Neural cell (in vitro differentiated cells): ENCODE results near the gene FADS3. TPM values are rescaled to one million over a fixed set of nuclear protein-coding genes. Genes with fewer than 3 reads are reported as not detected.

Source experiments
- H2AFZ ChIP-seq: fragments of 200-600, 300-800 bp; sonication (generic), shearing (Covaris generic); 2 replicates; pipeline ENCODE4 v1.6.0; 2014; ENCODE audit warnings: low read depth, mild to moderate bottlenecking, antibody characterized with exemption, low read length, moderate library complexity
- H3F3A ChIP-seq: fragments of 200-600 bp; shearing (Covaris generic); 2 replicates; pipeline ENCODE4 v1.6.1; 2016; ENCODE audit warnings: mild to moderate bottlenecking, moderate library complexity, mixed read lengths, antibody characterized with exemption, low read length; ENCODE audit not compliant: insufficient read depth, poor library complexity, severe bottlenecking
- H3K27ac ChIP-seq: fragments of 200-600, 300-800 bp; sonication (generic), shearing (Covaris generic); 2 replicates; pipeline ENCODE4 v1.5.1; 2014; ENCODE audit warnings: mild to moderate bottlenecking, low read length, moderate library complexity
- H3K27me3 ChIP-seq: fragments of 300-800, 200-600 bp; sonication (generic), shearing (Covaris generic); 2 replicates; pipeline ENCODE4 v1.6.0; 2014; ENCODE audit warnings: mild to moderate bottlenecking, low read depth, low read length, moderate library complexity; ENCODE audit not compliant: insufficient read depth
- H3K36me3 ChIP-seq: fragments of 300-800, 200-600 bp; sonication (generic), shearing (Covaris generic); 2 replicates; pipeline ENCODE4 v1.5.1; 2014; ENCODE audit warnings: mild to moderate bottlenecking, antibody characterized with exemption, low read length, moderate library complexity; ENCODE audit not compliant: insufficient read depth
- H3K4me2 ChIP-seq: fragments of 300-800, 200-600 bp; sonication (generic), shearing (Covaris generic); 2 replicates; pipeline ENCODE4 v1.6.0; 2014; ENCODE audit warnings: mild to moderate bottlenecking, low read length
- H3K4me3 ChIP-seq: fragments of 300-800, 200-600 bp; sonication (generic), shearing (Covaris generic); 2 replicates; pipeline ENCODE4 v1.5.1; 2014; ENCODE audit warnings: mild to moderate bottlenecking, low read length, moderate library complexity
- H3K79me2 ChIP-seq: fragments of 200-600 bp; shearing (Covaris generic); replicated peaks from 2 replicates; pipeline ENCODE4 v1.6.0; 2014; ENCODE audit warnings: mild to moderate bottlenecking, low read length, moderate library complexity; ENCODE audit not compliant: insufficient read depth
- H3K9ac ChIP-seq: fragments of 300-800, 200-600 bp; sonication (generic), shearing (Covaris generic); 2 replicates; pipeline ENCODE4 v1.6.1; 2016; ENCODE audit warnings: mild to moderate bottlenecking, low read length, mixed read lengths
- H3K9me2 ChIP-seq: fragments of 200-600 bp; shearing (Covaris generic); 2 replicates; pipeline ENCODE4 v1.6.1; 2016; ENCODE audit warnings: mild to moderate bottlenecking, low read length, mixed read lengths; ENCODE audit not compliant: insufficient read depth
- H3K9me3 ChIP-seq: fragments of 200-600, 300-800 bp; sonication (generic), shearing (Covaris generic); 2 replicates; pipeline ENCODE4 v1.6.1; 2016; ENCODE audit warnings: mild to moderate bottlenecking, mixed run types, low read length, moderate library complexity, mixed read lengths
- H4K20me1 ChIP-seq: fragments of 200-600 bp; shearing (Covaris generic); 2 replicates; pipeline ENCODE4 v1.6.1; 2016; ENCODE audit warnings: mild to moderate bottlenecking, mixed run types; ENCODE audit not compliant: insufficient read depth
- CTCF ChIP-seq: fragments of 450-650 bp; IDR thresholded peaks from 2 replicates; pipeline ENCODE4 v1.5.1; 2014; ENCODE audit warnings: antibody characterized with exemption, mild to moderate bottlenecking, moderate library complexity; ENCODE audit not compliant: poor library complexity, severe bottlenecking
- EP300 ChIP-seq: fragments of 450-650 bp; conservative IDR thresholded peaks from 2 replicates; pipeline ENCODE4 v1.6.1; 2014; ENCODE audit warnings: antibody characterized with exemption, mild to moderate bottlenecking, moderate library complexity; ENCODE audit not compliant: poor library complexity, severe bottlenecking
- EZH2 ChIP-seq: fragments of 200-600, 300-800 bp; shearing (Covaris generic), sonication (generic); IDR thresholded peaks from 2 replicates; pipeline ENCODE4 v1.6.1; 2014; ENCODE audit warnings: antibody characterized with exemption, low read length, borderline replicate concordance, mild to moderate bottlenecking; ENCODE audit not compliant: insufficient read depth, poor library complexity, severe bottlenecking
- MXI1 ChIP-seq: fragments of 450-650 bp; conservative IDR thresholded peaks from 2 replicates; pipeline ENCODE4 v1.6.1; 2014; ENCODE audit warnings: antibody characterized with exemption, mild to moderate bottlenecking; ENCODE audit not compliant: poor library complexity, severe bottlenecking
- POLR2AphosphoS5 ChIP-seq: IDR thresholded peaks from 2 replicates; pipeline ENCODE4 v1.6.1; 2012
- RAD21 ChIP-seq: fragments of 450-650 bp; conservative IDR thresholded peaks from 2 replicates; pipeline ENCODE4 v1.6.1; 2014; ENCODE audit warnings: antibody characterized with exemption, mild to moderate bottlenecking, moderate library complexity
- REST ChIP-seq: IDR thresholded peaks from 2 replicates; pipeline ENCODE4 v1.6.1; 2012; ENCODE audit warnings: borderline replicate concordance
- SMC3 ChIP-seq: fragments of 450-650 bp; conservative IDR thresholded peaks from 2 replicates; pipeline ENCODE4 v1.6.1; 2014; ENCODE audit warnings: antibody characterized with exemption, mild to moderate bottlenecking, moderate library complexity; ENCODE audit not compliant: poor library complexity
- TAF1 ChIP-seq: IDR thresholded peaks from 2 replicates; pipeline ENCODE4 v1.6.1; 2012; ENCODE audit warnings: low read depth
- polyA plus RNA-seq: library from polyadenylated mRNA; depleted of rRNA; stranded (reverse); fragments of >200 nt; gene quantifications from 2 replicates; pipeline ENCODE4 v1.2.3, GENCODE V29; 2014

FADS3 gene
- polyA plus RNA-seq, 1 donor from 2014 or later: 35.4 TPM

GRCh38 chr11:61883947-61884346, 7.4 kb downstream of the FADS3 start:
- no peaks in the 10 kb centered on the region for H3K27me3 ChIP-seq
- H2AFZ ChIP-seq: no peak overlapping the region
- no peaks in the 10 kb centered on the region for H3K9me3 ChIP-seq
- H3K27ac ChIP-seq: no peak overlapping the region
- H3K9me2 ChIP-seq: no peaks in the 10 kb centered on the region
- H3K9ac ChIP-seq: no peak overlapping the region
- H3K4me3 ChIP-seq: no peak overlapping the region
- no peaks in the 10 kb centered on the region for H3K36me3 ChIP-seq
- no peaks in the 10 kb centered on the region for H4K20me1 ChIP-seq
- H3K79me2 ChIP-seq: no peaks in the 10 kb centered on the region
- no peak overlapping the region for H3K4me2 ChIP-seq
- no peak for TF ChIP-seq TAF1
- TF ChIP-seq MXI1: no peak
- no peak for TF ChIP-seq EP300
- no peak for TF ChIP-seq EZH2
- no peak for TF ChIP-seq POLR2AphosphoS5
- TF ChIP-seq RAD21: no peak
- no peak for TF ChIP-seq SMC3
- no peak for TF ChIP-seq CTCF
- TF ChIP-seq REST: no peak
- no peaks in the 10 kb centered on the region for H3F3A ChIP-seq

- Histone ChIP-seq H3K27ac (no peak overlapping the region), H3K36me3 (no peaks in the 10 kb centered on the region), H3K4me3 (no peak overlapping the region), H3F3A (no peaks in the 10 kb centered on the region), H3K9me2 (no peaks in the 10 kb centered on the region), H2AFZ (no peak overlapping the region), H3K79me2 (no peaks in the 10 kb centered on the region), H3K9ac (no peak overlapping the region), H4K20me1 (no peaks in the 10 kb centered on the region), H3K9me3 (no peaks in the 10 kb centered on the region), H3K27me3 (no peaks in the 10 kb centered on the region), H3K4me2 (no peak overlapping the region)
- no peak for TF ChIP-seq REST
- no peak for TF ChIP-seq RAD21
- no peak for TF ChIP-seq POLR2AphosphoS5
- TF ChIP-seq TAF1: no peak
- TF ChIP-seq CTCF: no peak
- TF ChIP-seq EP300: no peak
- TF ChIP-seq SMC3: no peak
- TF ChIP-seq EZH2: no peak
- TF ChIP-seq MXI1: no peak
These were observed 8.0 kb downstream of the FADS3 start for GRCh38 chr11:61883327-61883726.
